Lower leg skin (tissue), 3 donors: ENCODE results near the gene P4HA1.

Source experiments
- POLR2A ChIP-seq, 2 donors: fragments of 450-650 bp; IDR thresholded peaks; one replicate each; pipeline ENCODE4 v1.6.1; 2016 to 2017; ENCODE audit warnings: antibody characterized with exemption in 2 of 2, mild to moderate bottlenecking in 1 of 2, moderate library complexity in 1 of 2
- TF ChIP-seq, protein P1 (sequence below), 3 donors: fragments of 450-650 bp; IDR thresholded peaks; one replicate each; pipeline ENCODE4 v1.5.1; 2016; ENCODE audit warnings: antibody characterized with exemption in 3 of 3, mild to moderate bottlenecking in 3 of 3, moderate library complexity in 2 of 3

DNA sequence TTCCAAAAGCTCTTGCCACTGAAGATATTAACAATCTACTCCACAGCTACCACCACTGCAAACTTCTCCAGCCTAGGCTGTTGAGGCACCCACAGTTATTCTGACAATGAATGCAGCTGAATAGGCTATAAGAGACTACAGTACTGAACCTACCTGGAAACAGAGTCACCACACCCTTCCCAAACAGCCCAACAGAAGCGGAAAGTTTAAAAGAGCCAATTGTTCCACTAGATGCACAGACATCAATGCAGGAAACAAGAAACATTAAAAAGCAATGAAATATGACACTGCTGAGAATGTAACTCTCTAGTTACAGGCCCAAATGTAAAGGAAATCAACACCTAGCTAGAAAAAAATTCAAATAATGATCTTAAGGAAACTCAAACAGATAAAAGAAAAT lies 77.6 kb downstream of the P4HA1 start:
- TF ChIP-seq, protein P1, sequence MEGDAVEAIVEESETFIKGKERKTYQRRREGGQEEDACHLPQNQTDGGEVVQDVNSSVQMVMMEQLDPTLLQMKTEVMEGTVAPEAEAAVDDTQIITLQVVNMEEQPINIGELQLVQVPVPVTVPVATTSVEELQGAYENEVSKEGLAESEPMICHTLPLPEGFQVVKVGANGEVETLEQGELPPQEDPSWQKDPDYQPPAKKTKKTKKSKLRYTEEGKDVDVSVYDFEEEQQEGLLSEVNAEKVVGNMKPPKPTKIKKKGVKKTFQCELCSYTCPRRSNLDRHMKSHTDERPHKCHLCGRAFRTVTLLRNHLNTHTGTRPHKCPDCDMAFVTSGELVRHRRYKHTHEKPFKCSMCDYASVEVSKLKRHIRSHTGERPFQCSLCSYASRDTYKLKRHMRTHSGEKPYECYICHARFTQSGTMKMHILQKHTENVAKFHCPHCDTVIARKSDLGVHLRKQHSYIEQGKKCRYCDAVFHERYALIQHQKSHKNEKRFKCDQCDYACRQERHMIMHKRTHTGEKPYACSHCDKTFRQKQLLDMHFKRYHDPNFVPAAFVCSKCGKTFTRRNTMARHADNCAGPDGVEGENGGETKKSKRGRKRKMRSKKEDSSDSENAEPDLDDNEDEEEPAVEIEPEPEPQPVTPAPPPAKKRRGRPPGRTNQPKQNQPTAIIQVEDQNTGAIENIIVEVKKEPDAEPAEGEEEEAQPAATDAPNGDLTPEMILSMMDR (IDR thresholded peaks at IDR 0.05), result no peak
- no peak for TF ChIP-seq POLR2A (IDR thresholded peaks at IDR 0.05)
